Measurements from ENCODE around the gene SNX4.
"Not testable (repeated sequence)": the region's sequence is repeated elsewhere in the genome, so short reads cannot be mapped to it uniquely, and the experiment has no call there.

Gene SNX4

GRCh38 chr3:125519678-125520562, at the start of gene SNX4:
Gene SNX4 (minus strand): TSS chr3:125520202. CDS start chr3:125520172, 30 bp downstream.
- peak; percentile 94 for DNase-seq (ENCODE audit: low read depth)

DNA sequence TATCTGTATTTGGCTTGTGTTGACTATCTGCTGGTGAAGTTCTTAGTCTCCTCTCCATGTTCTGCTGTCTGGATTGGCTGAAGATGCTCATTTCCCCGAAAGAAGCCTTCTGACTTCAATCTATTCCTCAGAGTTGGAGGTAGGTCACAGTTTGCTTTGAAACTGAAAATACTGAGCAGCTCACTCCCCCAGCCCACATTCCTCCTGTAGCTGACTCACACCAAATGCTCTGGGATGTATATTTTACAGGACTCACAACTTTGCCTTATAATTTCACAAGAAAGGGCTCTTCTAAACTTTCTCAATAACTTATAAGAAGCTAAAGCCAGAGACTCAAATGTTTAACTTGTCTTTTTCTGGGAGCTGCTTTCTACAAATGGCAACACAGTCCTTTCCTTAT, 36.3 kb upstream of the SNX4 start:
- peak; percentile 10 for DNase-seq (ENCODE audit: low read depth)

- DNase-seq (ENCODE audit: low read depth): no peak
Observed at GRCh38 chr3:125552401-125552800, 32.4 kb upstream of the SNX4 start.

- no peak for DNase-seq (ENCODE audit: low read depth)
Observed at GRCh38 chr3:125528920-125529319, 8.9 kb upstream of the SNX4 start.

DNA sequence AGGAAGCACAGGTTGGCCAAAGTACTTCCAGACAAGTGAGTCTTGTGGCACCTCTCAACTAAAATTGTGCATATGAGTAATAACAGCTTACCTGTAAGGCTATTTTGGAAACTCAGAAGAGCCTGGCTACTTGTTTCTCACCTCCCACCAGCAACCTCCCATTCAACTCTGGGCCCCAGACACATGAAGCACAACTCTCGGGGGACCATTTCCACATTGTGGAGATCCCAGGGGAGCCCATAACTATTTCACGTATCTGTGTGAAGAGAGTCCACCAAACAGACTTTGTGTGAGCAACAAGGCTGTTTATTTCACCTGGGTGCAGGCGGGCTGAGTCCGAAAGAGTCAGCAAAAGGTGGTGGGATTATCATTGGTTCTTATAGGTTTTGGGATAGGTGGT, 5.2 kb upstream of the SNX4 start:
- no peak for DNase-seq (ENCODE audit: low read depth)

- not testable (repeated sequence) for DNase-seq (ENCODE audit: low read depth)
Observed at GRCh38 chr3:125520563-125520919, 539 bp upstream of the SNX4 start.

DNA sequence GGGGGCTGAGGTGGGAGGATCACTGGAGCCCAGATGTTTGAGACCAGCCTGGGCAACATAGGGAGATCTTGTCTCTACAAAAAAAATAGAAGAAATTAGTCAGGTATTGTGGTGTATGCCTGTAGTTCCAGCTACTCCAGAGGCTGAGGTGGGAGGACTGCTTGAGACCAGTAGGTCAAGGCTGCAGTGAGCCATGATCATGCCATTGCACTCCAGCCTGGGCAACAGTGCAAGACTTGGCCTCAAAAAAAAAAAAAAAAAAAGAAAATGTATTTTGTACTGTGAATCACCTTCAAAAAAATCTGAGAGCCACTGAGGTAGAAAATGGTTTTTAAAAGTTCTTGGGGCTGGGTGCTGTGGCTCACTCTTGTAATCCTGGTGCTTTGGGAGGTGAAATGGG, 4.6 kb downstream of the SNX4 start:
- no peak for DNase-seq (ENCODE audit: low read depth)

- no peak for DNase-seq (ENCODE audit: low read depth)
Observed at GRCh38 chr3:125513490-125514115, 6.4 kb downstream of the SNX4 start.

- DNase-seq (ENCODE audit: low read depth): no peak
Observed at GRCh38 chr3:125512135-125512920, 7.7 kb downstream of the SNX4 start.

DNA sequence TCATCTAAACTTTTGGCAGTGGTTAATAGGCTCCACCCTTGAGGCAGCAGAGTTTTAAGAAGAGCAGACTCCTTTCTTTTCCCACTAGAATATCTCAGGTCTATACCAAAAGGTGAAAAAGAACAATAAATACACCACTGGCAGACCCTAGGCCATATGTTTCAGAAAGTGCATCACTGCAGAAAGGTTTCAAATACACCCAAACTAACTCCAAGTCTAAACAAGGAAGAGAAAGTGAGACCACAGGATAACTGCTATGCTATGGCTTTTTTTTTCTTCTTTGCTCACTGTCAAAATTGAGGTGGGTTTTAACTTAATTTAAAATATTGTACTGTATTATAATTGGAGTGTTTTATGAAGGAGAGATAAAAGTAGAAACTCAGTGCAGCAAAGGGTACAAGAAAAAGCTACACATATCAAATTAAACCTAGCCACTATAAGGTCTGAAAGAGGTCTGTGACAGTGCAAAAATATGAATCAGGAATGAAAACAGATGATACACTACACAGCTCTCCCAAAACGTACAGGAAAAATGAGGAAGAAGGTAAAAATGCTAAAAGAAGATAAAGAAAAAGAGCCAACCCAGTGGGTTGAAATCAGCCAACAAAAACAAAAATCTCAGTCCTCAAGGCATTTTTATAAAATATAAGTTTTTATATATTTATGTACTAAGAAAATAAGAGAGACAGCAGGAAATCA, 8.4 kb downstream of the SNX4 start:
- DNase-seq (ENCODE audit: low read depth): no peak

DNA sequence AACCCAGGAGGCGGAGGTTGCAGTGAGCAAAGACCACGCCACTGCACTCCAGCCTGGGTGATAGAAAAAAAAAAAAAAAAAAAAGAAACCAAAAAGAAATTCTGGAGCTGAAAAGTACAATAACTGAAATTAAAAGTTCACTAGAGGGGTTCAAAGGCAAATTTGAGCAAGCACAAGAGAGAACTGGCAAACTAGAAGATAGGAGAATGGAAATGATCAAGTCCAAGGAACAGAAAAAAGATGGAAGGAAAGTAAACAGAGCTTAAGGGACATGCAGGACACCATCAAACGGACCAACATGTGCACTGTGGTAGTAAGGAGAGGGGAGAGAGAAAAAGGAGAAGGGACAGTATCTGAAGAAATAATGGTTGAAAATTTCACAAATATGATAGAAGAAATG, 12.9 kb downstream of the SNX4 start:
- DNase-seq (ENCODE audit: low read depth): no peak

DNA sequence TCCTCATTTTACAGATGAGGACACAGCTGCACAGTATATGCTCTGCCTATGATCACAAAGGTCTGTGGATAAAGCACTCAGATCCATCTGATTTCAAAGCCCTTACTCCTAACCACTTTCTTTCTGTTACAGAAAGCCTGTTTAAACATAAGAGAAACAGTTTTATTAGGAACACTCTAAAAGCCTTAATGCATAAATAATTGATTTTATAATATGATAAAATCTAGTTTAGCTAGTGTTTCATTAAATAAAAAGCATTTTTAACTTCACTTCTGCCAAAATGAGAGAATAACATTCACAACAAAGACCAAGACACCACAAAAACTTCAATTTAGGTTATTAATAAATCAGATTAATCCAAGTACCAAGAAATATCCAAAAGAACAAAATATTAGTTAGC, 21.4 kb downstream of the SNX4 start:
- DNase-seq (ENCODE audit: low read depth): no peak

GRCh38 chr3:125496701-125497100, 23.3 kb downstream of the SNX4 start:
- DNase-seq (ENCODE audit: low read depth): no peak

DNA sequence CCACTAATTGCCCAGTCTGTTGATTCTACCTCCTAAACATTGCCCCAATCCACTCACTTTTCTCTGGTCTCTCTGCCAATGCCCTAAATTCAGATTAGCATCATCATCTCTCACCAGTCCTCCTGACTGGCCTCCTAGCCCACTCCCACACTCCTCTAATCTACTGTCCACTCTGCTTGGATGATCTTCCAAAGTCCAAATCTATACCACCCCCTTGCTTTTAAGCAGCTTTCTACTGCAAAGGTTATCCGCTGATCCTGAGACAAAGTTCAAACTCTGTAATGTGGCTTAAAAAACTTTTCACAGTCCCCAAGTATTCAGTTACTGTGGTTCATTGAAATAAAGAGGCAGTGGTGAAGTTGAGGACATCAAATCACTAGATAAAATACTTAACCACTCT, 37.6 kb downstream of the SNX4 start:
- no peak for DNase-seq (ENCODE audit: low read depth)

DNA sequence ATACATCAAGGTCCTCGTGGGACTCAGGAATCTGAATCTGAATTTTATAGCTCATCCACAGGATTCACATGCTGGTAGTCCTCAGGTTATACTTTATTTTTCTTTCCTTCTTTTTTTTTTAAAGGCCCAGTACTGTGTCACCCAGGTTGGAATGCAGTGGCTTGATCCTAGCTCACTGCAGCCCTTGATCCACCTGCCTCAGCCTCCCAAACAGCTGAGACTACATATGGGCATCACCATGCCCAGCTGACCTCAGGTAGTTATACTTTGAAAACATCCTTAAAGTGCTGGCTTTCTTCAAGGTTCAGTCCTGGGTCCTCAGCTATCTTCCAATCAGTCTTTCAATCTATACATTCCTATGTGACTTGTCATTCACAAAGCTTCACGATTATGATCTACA, 38.2 kb downstream of the SNX4 start:
- DNase-seq (ENCODE audit: low read depth): no peak

DNA sequence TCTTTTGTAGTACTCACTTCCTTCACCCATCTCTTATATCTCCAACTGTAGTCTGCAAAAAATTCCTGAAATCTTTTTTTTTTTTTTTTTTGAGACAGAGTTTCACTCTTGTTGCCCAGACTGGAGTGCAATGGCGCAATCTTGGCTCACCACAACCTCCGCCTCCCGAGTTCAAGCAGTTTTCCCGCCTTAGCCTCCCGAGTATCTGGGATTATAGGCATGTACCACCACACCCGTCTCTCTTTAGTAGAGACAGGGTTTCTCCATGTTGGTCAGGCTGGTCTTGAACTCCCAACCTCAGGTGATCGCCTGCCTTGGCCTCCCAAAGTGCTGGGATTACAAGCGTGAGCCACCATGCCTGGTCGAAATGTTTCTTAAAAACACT, 38.6 kb downstream of the SNX4 start:
- not testable (repeated sequence) for DNase-seq (ENCODE audit: low read depth)

DNA sequence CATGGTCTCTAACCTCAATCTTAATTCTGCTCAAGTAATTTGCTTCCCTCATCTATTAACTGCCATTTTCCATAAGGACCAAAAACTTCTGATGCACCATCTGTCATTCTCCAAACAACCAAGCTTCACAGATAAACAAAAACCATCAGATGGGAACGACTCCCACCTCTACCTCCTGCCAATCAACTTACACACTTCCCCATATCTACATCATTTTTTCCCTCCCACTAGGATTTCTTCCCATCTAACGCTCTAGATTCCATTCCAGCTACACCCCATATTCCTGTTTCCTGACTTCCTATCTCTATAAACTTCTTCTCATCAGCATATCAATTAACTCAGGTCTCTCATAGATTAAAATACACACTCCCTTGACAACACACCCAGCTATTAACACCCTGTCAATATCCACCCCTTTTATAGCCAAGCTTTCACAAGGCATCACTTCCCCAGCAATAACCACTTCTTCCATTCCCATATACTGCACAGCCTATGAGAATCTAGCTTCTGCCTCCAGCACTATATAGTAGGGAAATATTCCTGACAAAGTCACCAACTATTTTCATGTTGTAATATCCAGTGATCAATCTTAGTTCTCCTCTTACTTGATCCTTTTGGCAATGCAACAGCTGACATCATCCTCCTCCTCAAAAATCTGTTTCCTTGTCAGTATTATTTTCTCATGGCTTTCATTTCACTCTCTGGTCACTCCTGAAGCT, 39.2 kb downstream of the SNX4 start:
- DNase-seq (ENCODE audit: low read depth): peak; percentile 52

GRCh38 chr3:125479091-125479490, 40.9 kb downstream of the SNX4 start:
- no peak for DNase-seq (ENCODE audit: low read depth)

GRCh38 chr3:125478326-125478725, 41.7 kb downstream of the SNX4 start:
- peak; percentile 20 for DNase-seq (ENCODE audit: low read depth)

DNA sequence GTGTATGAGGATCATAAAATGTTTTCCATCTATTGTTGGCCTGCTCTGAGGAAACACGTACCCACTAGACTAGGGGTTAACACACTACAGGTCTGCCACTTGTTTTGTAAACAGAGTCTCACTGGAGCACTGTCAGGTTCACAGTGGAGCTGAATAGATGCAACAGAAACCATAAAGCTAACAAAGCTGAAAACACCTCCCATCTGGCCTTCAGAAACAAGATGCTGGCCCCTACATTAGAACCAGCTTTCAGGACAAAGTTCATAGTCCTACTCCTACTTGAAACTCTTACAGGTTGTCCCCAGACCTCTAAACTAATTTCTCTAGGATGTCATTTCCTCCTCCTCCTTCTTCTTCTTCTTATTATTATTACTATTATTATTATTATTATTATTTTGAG, 42.3 kb downstream of the SNX4 start:
- DNase-seq (ENCODE audit: low read depth): no peak

DNA sequence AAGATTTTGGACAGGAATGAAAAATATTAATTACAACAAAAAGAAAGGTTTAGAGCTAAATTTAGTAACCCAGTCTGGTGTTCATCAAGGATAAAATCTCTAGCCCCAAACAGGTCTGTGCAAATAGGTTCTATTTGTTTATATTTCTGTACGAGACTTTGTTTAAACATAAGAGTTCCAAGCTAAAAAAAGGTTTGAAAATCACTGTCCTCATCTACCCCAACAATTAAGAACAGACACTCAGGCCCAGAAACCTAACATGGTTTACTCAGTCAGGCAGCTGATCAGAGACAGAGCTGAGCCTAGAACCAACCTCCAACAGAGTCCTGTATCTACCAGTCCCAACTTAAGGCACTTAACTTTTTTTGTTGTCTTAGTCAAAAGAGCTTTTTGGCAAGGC, 49.3 kb downstream of the SNX4 start:
- no peak for DNase-seq (ENCODE audit: low read depth)
